GM12873 (cell line): ENCODE results near the gene OR5D18.

Experiments
- TF ChIP-seq, protein P1 (sequence below): IDR thresholded peaks from 2 replicates; pipeline ENCODE4 v1.5.1; 2012; ENCODE audit warnings: low read depth, mild to moderate bottlenecking, moderate library complexity, low read length, control low read depth; ENCODE audit not compliant: insufficient read depth; ENCODE audit errors: missing control alignments

Gene OR5D18

DNA sequence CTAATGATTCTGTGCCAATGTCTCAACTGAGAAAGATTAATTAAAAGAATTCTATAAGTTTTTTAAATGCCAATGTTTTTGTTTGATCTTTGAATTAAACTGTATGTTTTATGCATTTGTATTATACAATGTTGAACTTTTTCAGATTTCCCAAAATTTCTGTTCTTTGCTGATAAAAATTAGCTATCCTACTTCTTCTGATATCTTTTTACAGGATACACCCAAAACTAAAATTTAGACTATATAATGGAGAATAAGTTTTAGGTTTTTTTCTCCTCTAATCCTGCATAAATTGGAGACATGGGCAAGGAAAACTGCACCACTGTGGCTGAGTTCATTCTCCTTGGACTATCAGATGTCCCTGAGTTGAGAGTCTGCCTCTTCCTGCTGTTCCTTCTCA is 7.5 kb downstream of the OR5D18 start, which contains the start of gene OR5L2:
Gene OR5L2 (plus strand): TSS at position 301 of the 400 bp plus-strand sequence. CDS start 0 bp downstream, at position 301.
- TF ChIP-seq, protein P1, sequence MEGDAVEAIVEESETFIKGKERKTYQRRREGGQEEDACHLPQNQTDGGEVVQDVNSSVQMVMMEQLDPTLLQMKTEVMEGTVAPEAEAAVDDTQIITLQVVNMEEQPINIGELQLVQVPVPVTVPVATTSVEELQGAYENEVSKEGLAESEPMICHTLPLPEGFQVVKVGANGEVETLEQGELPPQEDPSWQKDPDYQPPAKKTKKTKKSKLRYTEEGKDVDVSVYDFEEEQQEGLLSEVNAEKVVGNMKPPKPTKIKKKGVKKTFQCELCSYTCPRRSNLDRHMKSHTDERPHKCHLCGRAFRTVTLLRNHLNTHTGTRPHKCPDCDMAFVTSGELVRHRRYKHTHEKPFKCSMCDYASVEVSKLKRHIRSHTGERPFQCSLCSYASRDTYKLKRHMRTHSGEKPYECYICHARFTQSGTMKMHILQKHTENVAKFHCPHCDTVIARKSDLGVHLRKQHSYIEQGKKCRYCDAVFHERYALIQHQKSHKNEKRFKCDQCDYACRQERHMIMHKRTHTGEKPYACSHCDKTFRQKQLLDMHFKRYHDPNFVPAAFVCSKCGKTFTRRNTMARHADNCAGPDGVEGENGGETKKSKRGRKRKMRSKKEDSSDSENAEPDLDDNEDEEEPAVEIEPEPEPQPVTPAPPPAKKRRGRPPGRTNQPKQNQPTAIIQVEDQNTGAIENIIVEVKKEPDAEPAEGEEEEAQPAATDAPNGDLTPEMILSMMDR: no peak

DNA sequence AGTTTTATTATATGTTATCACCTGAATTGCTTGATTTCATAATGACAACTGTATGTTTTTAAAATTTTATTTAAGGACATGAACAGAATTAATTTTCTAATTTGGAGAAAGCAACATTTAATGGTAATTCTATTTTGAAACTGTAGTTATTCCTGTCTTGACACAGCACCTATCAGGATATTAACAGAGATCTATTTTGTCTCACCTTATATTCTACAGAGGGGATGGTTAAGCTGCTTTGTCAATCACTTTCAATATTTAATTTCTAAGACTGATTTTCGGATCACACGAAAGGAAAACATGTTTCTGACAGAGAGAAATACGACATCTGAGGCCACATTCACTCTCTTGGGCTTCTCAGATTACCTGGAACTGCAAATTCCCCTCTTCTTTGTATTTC is 19.0 kb downstream of the OR5D18 start, which contains the start of gene OR5D16:
Gene OR5D16 (plus strand): TSS at position 301 of the 400 bp plus-strand sequence. CDS start 0 bp downstream, at position 301.
- TF ChIP-seq, protein P1: no peak

DNA sequence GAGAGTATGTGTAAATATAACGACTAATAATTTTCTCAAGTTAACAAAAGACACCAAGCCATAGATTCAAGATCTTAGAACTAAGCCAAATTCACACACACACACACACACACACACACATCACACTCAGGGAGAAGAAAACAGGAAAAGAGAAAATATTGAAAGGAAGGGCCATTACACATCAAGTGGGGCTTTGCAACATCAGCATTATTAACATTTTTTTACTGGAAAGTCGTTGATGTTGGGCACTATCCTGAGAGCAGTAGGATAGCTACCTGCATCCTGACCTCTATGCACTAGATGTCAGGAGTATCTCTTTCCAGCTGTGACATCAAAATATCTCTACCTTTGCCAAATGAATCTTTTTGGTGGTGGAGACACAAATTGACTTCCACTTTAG is 28.0 kb downstream of the OR5D18 start:
- TF ChIP-seq, protein P1: no peak

DNA sequence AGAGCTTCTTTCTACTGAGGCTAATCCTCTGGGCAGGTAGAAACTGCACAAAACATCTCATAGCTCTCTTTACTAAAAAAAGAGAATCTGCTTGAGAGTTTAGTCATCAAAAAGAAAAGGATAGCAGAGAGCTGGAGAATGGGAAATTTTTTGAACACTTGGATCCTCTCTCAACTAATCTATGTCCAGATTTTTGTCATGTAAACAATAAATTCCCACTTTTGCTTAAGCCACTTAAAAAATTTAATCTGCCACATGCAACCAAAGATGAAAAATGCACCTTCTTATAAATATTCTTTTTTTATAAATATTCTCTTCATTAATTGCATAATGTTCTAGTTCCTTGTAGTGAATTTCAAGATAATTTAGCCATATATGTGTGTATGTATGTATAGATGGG is 29.6 kb downstream of the OR5D18 start:
- TF ChIP-seq, protein P1: no peak

DNA sequence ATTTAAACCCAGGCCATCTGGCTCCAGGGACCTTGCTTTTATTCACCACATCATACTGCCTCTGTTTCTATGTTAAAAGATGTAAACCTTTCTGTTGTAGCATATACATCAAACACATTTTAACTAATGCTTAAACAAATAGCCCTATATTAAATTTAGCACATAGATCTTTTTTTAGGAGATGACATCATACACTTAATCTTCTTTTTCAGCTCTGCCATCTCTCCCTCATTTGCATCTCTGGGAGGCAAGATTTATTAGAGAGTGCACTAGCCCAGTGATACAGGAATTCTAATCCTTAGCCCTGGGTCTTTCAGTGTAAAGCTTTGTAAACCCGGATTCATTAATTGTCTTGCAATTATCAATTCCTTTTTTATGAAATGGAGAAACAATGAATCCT is 32.7 kb downstream of the OR5D18 start:
- TF ChIP-seq, protein P1: no peak

DNA sequence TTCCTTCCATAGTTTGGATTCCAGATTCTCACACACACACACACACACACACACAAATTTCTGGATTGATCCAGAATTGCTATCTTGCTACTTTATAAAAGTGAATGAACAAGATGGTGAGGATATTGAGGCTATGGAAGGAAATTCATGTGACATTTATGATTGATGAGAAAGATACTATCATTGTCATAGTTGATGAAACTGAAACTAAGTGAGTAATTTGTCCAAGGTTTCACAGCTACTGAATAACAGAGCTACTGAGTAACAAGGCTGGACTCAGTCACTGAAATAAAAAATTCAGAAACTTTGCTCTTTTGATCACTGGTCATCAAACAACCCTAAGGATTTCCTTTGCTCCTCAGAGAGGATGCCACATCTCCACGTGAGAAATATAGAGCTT is 35.3 kb downstream of the OR5D18 start:
- TF ChIP-seq, protein P1: no peak
